H9 (cell line): Measurements from ENCODE around the gene SAP30L. TPM values are rescaled to one million over a fixed set of nuclear protein-coding genes. Genes with fewer than 3 reads are reported as not detected.

ENCODE experiments used
- DNase-seq: peaks from one replicate; pipeline ENCODE4 v3.0.0-alpha.2; 2017
- H2AFZ ChIP-seq: one replicate; pipeline ENCODE4 v1.6.1; 2013; ENCODE audit warnings: mild to moderate bottlenecking, low read length, control low read depth, moderate library complexity
- H2AK5ac ChIP-seq: 2 replicates; pipeline ENCODE4 v1.6.1; 2013; ENCODE audit warnings: low read length, control low read depth, mixed read lengths; ENCODE audit not compliant: insufficient read length
- H2BK120ac ChIP-seq: one replicate; pipeline ENCODE4 v1.6.1; 2013; ENCODE audit warnings: low read depth, mild to moderate bottlenecking, low read length, control low read depth, inconsistent platforms; ENCODE audit not compliant: poor library complexity, severe bottlenecking
- H2BK12ac ChIP-seq: 2 replicates; pipeline ENCODE4 v1.6.1; 2013; ENCODE audit warnings: low read length, control low read depth, mixed read lengths, low read depth; ENCODE audit not compliant: insufficient read length
- H2BK15ac ChIP-seq: 2 replicates; pipeline ENCODE4 v1.6.1; 2013; ENCODE audit warnings: low read depth, low read length, control low read depth
- H2BK20ac ChIP-seq: one replicate; pipeline ENCODE4 v1.6.1; 2013; ENCODE audit warnings: low read depth, mild to moderate bottlenecking, low read length, control low read depth, inconsistent platforms; ENCODE audit not compliant: poor library complexity, severe bottlenecking
- H2BK5ac ChIP-seq: 2 replicates; pipeline ENCODE4 v1.6.1; 2013; ENCODE audit warnings: low read length, control low read depth, mixed read lengths; ENCODE audit not compliant: insufficient read length
- H3K14ac ChIP-seq: 2 replicates; pipeline ENCODE4 v1.6.1; 2013; ENCODE audit warnings: low read length, control low read depth; ENCODE audit not compliant: insufficient read depth
- H3K18ac ChIP-seq: 2 replicates; pipeline ENCODE4 v1.6.1; 2013; ENCODE audit warnings: low read depth, mild to moderate bottlenecking, mixed read lengths, low read length, control low read depth; ENCODE audit not compliant: insufficient read length
- H3K23ac ChIP-seq: 2 replicates; pipeline ENCODE4 v1.6.1; 2013; ENCODE audit warnings: low read length, control low read depth, mixed read lengths, low read depth; ENCODE audit not compliant: insufficient read length
- H3K23me2 ChIP-seq: 2 replicates; pipeline ENCODE4 v1.6.1; 2013; ENCODE audit warnings: low read depth, mild to moderate bottlenecking, mixed read lengths, low read length, control low read depth; ENCODE audit not compliant: insufficient read length, poor library complexity, severe bottlenecking
- H3K27ac ChIP-seq: 2 replicates; pipeline ENCODE4 v1.5.1; 2013; ENCODE audit warnings: low read length, control low read depth, mixed read lengths, low read depth; ENCODE audit not compliant: insufficient read length
- H3K27me3 ChIP-seq: 2 replicates; pipeline ENCODE4 v1.6.1; 2013; ENCODE audit warnings: low read length, control low read depth, inconsistent platforms; ENCODE audit not compliant: insufficient read depth
- H3K4ac ChIP-seq: 2 replicates; pipeline ENCODE4 v1.6.1; 2013; ENCODE audit warnings: low read depth, mild to moderate bottlenecking, control low read depth, inconsistent platforms, low read length, moderate library complexity
- H3K4me1 ChIP-seq: 2 replicates; pipeline ENCODE4 v1.6.1; 2013; ENCODE audit warnings: low read length, control low read depth, inconsistent platforms; ENCODE audit not compliant: insufficient read depth
- H3K4me2 ChIP-seq: 2 replicates; pipeline ENCODE4 v1.6.1; 2013; ENCODE audit warnings: low read length, control low read depth, mixed read lengths; ENCODE audit not compliant: insufficient read length, insufficient read depth
- H3K56ac ChIP-seq: 2 replicates; pipeline ENCODE4 v1.6.1; 2013; ENCODE audit warnings: low read depth, mild to moderate bottlenecking, mixed read lengths, low read length, control low read depth; ENCODE audit not compliant: insufficient read length
- H3K79me1 ChIP-seq: 2 replicates; pipeline ENCODE4 v1.6.1; 2013; ENCODE audit warnings: low read depth, mild to moderate bottlenecking, moderate library complexity, low read length, control low read depth, inconsistent platforms; ENCODE audit not compliant: insufficient read depth, poor library complexity, severe bottlenecking
- H3K79me2 ChIP-seq: 2 replicates; pipeline ENCODE4 v1.6.1; 2013; ENCODE audit warnings: low read length, control low read depth, inconsistent platforms; ENCODE audit not compliant: insufficient read depth
- H3K9ac ChIP-seq: 2 replicates; pipeline ENCODE4 v1.6.1; 2013; ENCODE audit warnings: low read length, control low read depth, mixed read lengths; ENCODE audit not compliant: insufficient read length; ENCODE audit errors: extremely low read depth
- H3K9me3 ChIP-seq: one replicate; pipeline ENCODE4 v1.6.1; 2013; ENCODE audit warnings: low read depth, low read length, inconsistent platforms; ENCODE audit not compliant: control insufficient read depth
- H3T11ph ChIP-seq: one replicate; pipeline ENCODE4 v1.6.1; 2013; ENCODE audit warnings: mild to moderate bottlenecking, low read length, control low read depth, inconsistent platforms
- H4K20me1 ChIP-seq: one replicate; pipeline ENCODE4 v1.6.1; 2013; ENCODE audit not compliant: control insufficient read depth, insufficient read length, insufficient read depth
- H4K5ac ChIP-seq: 2 replicates; pipeline ENCODE4 v1.6.1; 2013; ENCODE audit warnings: low read depth, mild to moderate bottlenecking, mixed read lengths, low read length, control low read depth; ENCODE audit not compliant: insufficient read length
- H4K8ac ChIP-seq: replicated peaks from 2 replicates; pipeline ENCODE4 v1.6.1; 2013; ENCODE audit warnings: low read length, control low read depth, mixed read lengths, low read depth; ENCODE audit not compliant: insufficient read length
- H4K91ac ChIP-seq: 2 replicates; pipeline ENCODE4 v1.6.1; 2013; ENCODE audit warnings: low read depth, mild to moderate bottlenecking, moderate library complexity, mixed read lengths, low read length, control low read depth; ENCODE audit not compliant: insufficient read length
- H3K27ac Mint-ChIP-seq, 3 experiments: 2 replicates in 2 of 3; 3 replicates in 1 of 3; pipeline ENCODE4 v1.8.0; 2020 to 2021; ENCODE audit warnings: mixed read lengths in 3 of 3, mild to moderate bottlenecking in 1 of 3, moderate library complexity in 1 of 3
- H3K27me3 Mint-ChIP-seq: 2 replicates; pipeline ENCODE4 v1.8.0; 2021; ENCODE audit warnings: low read depth, mild to moderate bottlenecking, moderate library complexity, mixed read lengths
- H3K36me3 Mint-ChIP-seq, 3 experiments: 2 replicates in 2 of 3; 3 replicates in 1 of 3; pipeline ENCODE4 v1.8.0; 2020 to 2021; ENCODE audit warnings: low read depth in 3 of 3, mixed read lengths in 3 of 3; ENCODE audit not compliant: insufficient read depth in 1 of 3
- H3K4me1 Mint-ChIP-seq, 2 experiments: 2 replicates each; pipeline ENCODE4 v1.8.0; 2020; ENCODE audit warnings: mixed read lengths in 2 of 2
- H3K4me3 Mint-ChIP-seq, 2 experiments: 2 replicates in 1 of 2; 3 replicates in 1 of 2; pipeline ENCODE4 v1.8.0; 2020 to 2021; ENCODE audit warnings: mild to moderate bottlenecking in 2 of 2, mixed read lengths in 2 of 2, moderate library complexity in 1 of 2
- H3K9me3 Mint-ChIP-seq, 2 experiments: 2 replicates in 1 of 2; 3 replicates in 1 of 2; pipeline ENCODE4 v1.8.0; 2020; ENCODE audit warnings: mild to moderate bottlenecking in 2 of 2, mixed read lengths in 2 of 2, moderate library complexity in 1 of 2
- CTCF ChIP-seq: fragments of 200-600 bp; sonication (generic); conservative IDR thresholded peaks from 3 replicates; pipeline ENCODE4 v1.8.0; 2021; ENCODE audit warnings: antibody characterized with exemption, mild to moderate bottlenecking
- WGBS: extraction: QIAGEN DNeasy Blood & Tissue Kit; methylation state at CpG from one replicate; pipeline ENCODE4 v1.1.7; 2013; ENCODE audit warnings: missing lambda C conversion rate, low lambda C conversion rate, mixed read lengths; ENCODE audit not compliant: insufficient read length; ENCODE audit errors: extremely low coverage; 5-methylcytosine and 5-hydroxymethylcytosine counted together
- total RNA-seq: library from RNA; stranded (reverse); gene quantifications from 2 replicates; pipeline ENCODE4 v1.2.1, GENCODE V29; 2021

The SAP30L gene
- total RNA-seq, 1 experiment from 2014 or later, result 25.0 TPM

GRCh38 chr5:154449786-154450185 is 4.0 kb downstream of the SAP30L start:
- H2BK15ac ChIP-seq, result no peak overlapping the region
- H2BK20ac ChIP-seq, result no peak overlapping the region
- no peak overlapping the region for H3K4ac ChIP-seq
- H3K36me3 Mint-ChIP-seq, result peaks cover 2 to 32% (median 19%) of the 10 kb centered on the region in 3 experiments; a peak in 6 of 7 replicates
- TF ChIP-seq CTCF, result no peak
- no peak overlapping the region for H4K8ac ChIP-seq
- H3K27me3 Mint-ChIP-seq, result peaks cover 3% of the 10 kb centered on the region; the same call in 1 of the 2 replicates
- H3K4me1 Mint-ChIP-seq, result peaks cover 10 to 15% of the 10 kb centered on the region in 2 experiments
- DNase-seq, result no peak
- H2AK5ac ChIP-seq, result no peak overlapping the region
- H3K9me3 Mint-ChIP-seq, result no peaks in the 10 kb centered on the region
- H2BK12ac ChIP-seq, result no peak overlapping the region
- no peak overlapping the region for H3K4me3 Mint-ChIP-seq
- no peaks in the 10 kb centered on the region for H3K79me2 ChIP-seq
- H2AFZ ChIP-seq, result no peak overlapping the region
- H4K20me1 ChIP-seq, result no peaks in the 10 kb centered on the region
- peaks cover 3% of the 10 kb centered on the region for H3K79me1 ChIP-seq
- no peak overlapping the region for H4K91ac ChIP-seq
- no peak overlapping the region for H3K9ac ChIP-seq
- no peak overlapping the region for H2BK120ac ChIP-seq
- H3K23ac ChIP-seq, result no peak overlapping the region
- no peak overlapping the region for H3K4me2 ChIP-seq
- peaks cover 10% of the 10 kb centered on the region for H3K23me2 ChIP-seq
- H3K27me3 ChIP-seq, result no peaks in the 10 kb centered on the region
- H4K5ac ChIP-seq, result no peak overlapping the region
- no peak overlapping the region for H2BK5ac ChIP-seq
- H3K9me3 ChIP-seq, result no peaks in the 10 kb centered on the region
- no peak overlapping the region for H3K27ac Mint-ChIP-seq
- H3K56ac ChIP-seq, result no peak overlapping the region
- H3K14ac ChIP-seq, result no peak overlapping the region
- H3K4me1 ChIP-seq, result no peaks in the 10 kb centered on the region
- WGBS, result no CpG with 5 or more reads among the region's 2 CpGs
- H3K27ac ChIP-seq, result no peak overlapping the region
- no peak overlapping the region for H3K18ac ChIP-seq
- no peak overlapping the region for H3T11ph ChIP-seq
